Measurements from ENCODE around the gene KLK2. TPM values are rescaled to one million over a fixed set of nuclear protein-coding genes. Genes with fewer than 3 reads are reported as not detected.

KLK2 gene
- total and polyA plus RNA-seq, 2 of the 13 experiments (the other 11 are each of a cell fraction or from before 2014, with no cell fraction given), result 0.11 TPM; not detected in 1

DNA sequence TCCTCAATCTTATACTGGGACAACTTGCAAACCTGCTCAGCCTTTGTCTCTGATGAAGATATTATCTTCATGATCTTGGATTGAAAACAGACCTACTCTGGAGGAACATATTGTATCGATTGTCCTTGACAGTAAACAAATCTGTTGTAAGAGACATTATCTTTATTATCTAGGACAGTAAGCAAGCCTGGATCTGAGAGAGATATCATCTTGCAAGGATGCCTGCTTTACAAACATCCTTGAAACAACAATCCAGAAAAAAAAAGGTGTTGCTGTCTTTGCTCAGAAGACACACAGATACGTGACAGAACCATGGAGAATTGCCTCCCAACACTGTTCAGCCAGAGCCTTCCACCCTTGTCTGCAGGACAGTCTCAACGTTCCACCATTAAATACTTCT, 22.5 kb upstream of the KLK2 start:
- WGBS (ENCODE audit: low lambda C conversion rate), result 3% methylated on average over 3 of the region's 3 CpGs
- CTCF ChIA-PET (ENCODE audit: low intra/inter-chr PET ratio, low total read pairs), result no interaction called here
- no peaks in the 10 kb centered on the region for H3K36me3 ChIP-seq (replicated peaks in 1 of 2; ENCODE audit: control insufficient read depth in 1 of 2, insufficient read depth in 2 of 2, low read length in 2 of 2)
- intact Hi-C loops (cut with micrococcal nuclease; ENCODE audit: unreplicated experiment), result no loop called here
- no peaks in the 10 kb centered on the region for H3K9me3 ChIP-seq (ENCODE audit: low read length)
- no peak for DNase-seq (ENCODE audit: low spot score)
- H3K4me2 ChIP-seq (ENCODE audit: low read depth, low read length), result no peak overlapping the region
- no peaks in the 10 kb centered on the region for H3K4me1 ChIP-seq (ENCODE audit: insufficient read depth, low read length)
- no peak for FAIRE-seq
- in situ Hi-C loops (cut with HindIII; ENCODE audit: extremely low pct_ligation_motif_present, low pct_unique_long_range_greater_than_20kb), result no loop called here
- no peaks in the 10 kb centered on the region; a peak in 1 of 5 replicates for H3K27me3 ChIP-seq (ENCODE audit: control insufficient read depth in 1 of 2, insufficient read depth in 2 of 2, low read length in 2 of 2)
- H3K27ac ChIP-seq (ENCODE audit: extremely low read length, insufficient read depth, low read length), result no peak overlapping the region
- H3K79me2 ChIP-seq (ENCODE audit: insufficient read depth, low read length), result no peaks in the 10 kb centered on the region
- no peak overlapping the region for H3K4me3 ChIP-seq (replicated peaks in 1 of 3; ENCODE audit: insufficient read depth in 1 of 3, low read depth in 2 of 3, low read length in 3 of 3)
- no peak for ATAC-seq
- BruUV-seq (replicated peaks), result no TSS peak
- POLR2A ChIA-PET, result no interaction called here
- TF ChIP-seq SNRNP70 (IDR thresholded peaks at IDR 0.05; ENCODE audit: low read depth, low read length), result no peak
- no peak overlapping the region for H3K9ac ChIP-seq (ENCODE audit: insufficient read depth, low read depth, low read length)
- no peak overlapping the region for H2AFZ ChIP-seq (ENCODE audit: low read length)
- no peaks in the 10 kb centered on the region for H4K20me1 ChIP-seq (ENCODE audit: insufficient read depth, low read length)

DNA sequence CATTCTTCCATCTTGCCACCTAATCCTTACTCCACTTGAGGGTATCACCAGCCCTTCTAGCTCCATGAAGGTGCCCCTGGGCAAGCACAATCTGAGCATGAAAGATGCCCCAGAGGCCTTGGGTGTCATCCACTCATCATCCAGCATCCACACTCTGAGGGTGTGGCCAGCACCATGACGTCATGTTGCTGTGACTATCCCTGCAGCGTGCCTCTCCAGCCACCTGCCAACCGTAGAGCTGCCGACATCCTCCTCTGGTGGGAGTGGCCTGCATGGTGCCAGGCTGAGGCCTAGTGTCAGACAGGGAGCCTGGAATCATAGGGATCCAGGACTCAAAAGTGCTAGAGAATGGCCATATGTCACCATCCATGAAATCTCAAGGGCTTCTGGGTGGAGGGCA, 21.6 kb upstream of the KLK2 start:
- no TSS peak for BruUV-seq (replicated peaks)
- no peak for TF ChIP-seq CHD2 (IDR thresholded peaks at IDR 0.05; ENCODE audit: low read depth, low read length)
- TF ChIP-seq CREB1 (IDR thresholded peaks at IDR 0.05), result peak; percentile 92
- no peak for TF ChIP-seq CREB1 (CRISPR knock-in tag; IDR thresholded peaks at IDR 0.05)
- TF ChIP-seq ZNF562 (CRISPR knock-in tag; IDR thresholded peaks at IDR 0.05; ENCODE audit: borderline replicate concordance), result no peak
- TF ChIP-seq POGZ (CRISPR knock-in tag; IDR thresholded peaks at IDR 0.05), result no peak
- peak; percentile 97 for TF ChIP-seq ATF7 (IDR thresholded peaks at IDR 0.05)
- no peak for TF ChIP-seq ATF7 (CRISPR knock-in tag; IDR thresholded peaks at IDR 0.05)
- no peak for TF ChIP-seq RFX1 (IDR thresholded peaks at IDR 0.05)
- Histone ChIP-seq H3K9me3 (ENCODE audit: low read length) (no peaks in the 10 kb centered on the region), H3K4me1 (ENCODE audit: insufficient read depth, low read length) (no peaks in the 10 kb centered on the region), H3K79me2 (ENCODE audit: insufficient read depth, low read length) (no peaks in the 10 kb centered on the region), H3K36me3 (replicated peaks in 1 of 2; ENCODE audit: control insufficient read depth in 1 of 2, insufficient read depth in 2 of 2, low read length in 2 of 2) (no peaks in the 10 kb centered on the region), H3K4me3 (replicated peaks in 1 of 3; ENCODE audit: insufficient read depth in 1 of 3, low read depth in 2 of 3, low read length in 3 of 3) (no peak overlapping the region), H3K9ac (ENCODE audit: insufficient read depth, low read depth, low read length) (no peak overlapping the region), H4K20me1 (ENCODE audit: insufficient read depth, low read length) (no peaks in the 10 kb centered on the region), H2AFZ (ENCODE audit: low read length) (no peak overlapping the region), H3K27me3 (ENCODE audit: control insufficient read depth in 1 of 2, insufficient read depth in 2 of 2, low read length in 2 of 2) (no peaks in the 10 kb centered on the region; a peak in 1 of 5 replicates), H3K4me2 (ENCODE audit: low read depth, low read length) (no peak overlapping the region), H3K27ac (ENCODE audit: extremely low read length, insufficient read depth, low read length) (no peak overlapping the region)
- 61% methylated on average over 3 of the region's 4 CpGs for WGBS (ENCODE audit: low lambda C conversion rate)
- in situ Hi-C loops (cut with HindIII; ENCODE audit: extremely low pct_ligation_motif_present, low pct_unique_long_range_greater_than_20kb) (no loop called here), intact Hi-C loops (cut with micrococcal nuclease; ENCODE audit: unreplicated experiment) (no loop called here)
- no peak for ATAC-seq
- FAIRE-seq, result no peak
- ChIA-PET POLR2A (no interaction called here), CTCF (ENCODE audit: low intra/inter-chr PET ratio, low total read pairs) (no interaction called here)
- no peak for DNase-seq (ENCODE audit: low spot score)

Measured in HepG2 (cell line).